ENCODE results near the gene GPR142. TPM values are rescaled to one million over a fixed set of nuclear protein-coding genes. Genes with fewer than 3 reads are reported as not detected.

GPR142 gene
- total RNA-seq, 4 donors from 2014 or later, result 0.39 to 0.83 (median 0.40) TPM; not detected in 1

DNA sequence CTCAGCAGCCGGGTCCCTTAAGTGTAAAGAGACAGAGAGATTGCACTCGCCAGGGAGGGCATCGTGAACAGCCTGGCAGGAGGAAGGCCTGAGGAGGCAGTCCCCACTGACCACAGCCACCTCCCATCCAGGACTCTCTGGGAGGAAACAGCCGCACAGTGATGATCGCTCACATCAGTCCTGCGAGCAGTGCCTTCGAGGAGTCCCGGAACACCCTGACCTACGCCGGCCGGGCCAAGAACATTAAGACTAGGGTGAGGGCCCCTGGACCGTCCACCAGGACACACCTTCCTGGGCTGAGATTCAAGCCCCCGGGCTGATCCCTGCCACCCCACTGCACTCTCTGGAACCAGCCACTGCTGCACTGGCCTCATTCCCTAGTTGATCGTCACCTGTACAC, 19.7 kb upstream of the GPR142 start:
- Histone ChIP-seq H3K4me1 (peaks cover 0 to 5% (median 0%) of the 10 kb centered on the region in 4 donors), H3K27me3 (peaks cover 0 to 86% (median 2%) of the 10 kb centered on the region in 4 donors), H3K36me3 (no peaks in the 10 kb centered on the region), H3K4me3 (no peak overlapping the region), H3K9me3 (no peaks in the 10 kb centered on the region), H3K27ac (replicated peaks in 1 of 4) (no peak overlapping the region)
- 79% methylated on average over 14 of the region's 14 CpGs for WGBS
- no peak for TF ChIP-seq POLR2A (IDR thresholded peaks at IDR 0.05; ENCODE audit: low read depth)
- TF ChIP-seq, protein P1, sequence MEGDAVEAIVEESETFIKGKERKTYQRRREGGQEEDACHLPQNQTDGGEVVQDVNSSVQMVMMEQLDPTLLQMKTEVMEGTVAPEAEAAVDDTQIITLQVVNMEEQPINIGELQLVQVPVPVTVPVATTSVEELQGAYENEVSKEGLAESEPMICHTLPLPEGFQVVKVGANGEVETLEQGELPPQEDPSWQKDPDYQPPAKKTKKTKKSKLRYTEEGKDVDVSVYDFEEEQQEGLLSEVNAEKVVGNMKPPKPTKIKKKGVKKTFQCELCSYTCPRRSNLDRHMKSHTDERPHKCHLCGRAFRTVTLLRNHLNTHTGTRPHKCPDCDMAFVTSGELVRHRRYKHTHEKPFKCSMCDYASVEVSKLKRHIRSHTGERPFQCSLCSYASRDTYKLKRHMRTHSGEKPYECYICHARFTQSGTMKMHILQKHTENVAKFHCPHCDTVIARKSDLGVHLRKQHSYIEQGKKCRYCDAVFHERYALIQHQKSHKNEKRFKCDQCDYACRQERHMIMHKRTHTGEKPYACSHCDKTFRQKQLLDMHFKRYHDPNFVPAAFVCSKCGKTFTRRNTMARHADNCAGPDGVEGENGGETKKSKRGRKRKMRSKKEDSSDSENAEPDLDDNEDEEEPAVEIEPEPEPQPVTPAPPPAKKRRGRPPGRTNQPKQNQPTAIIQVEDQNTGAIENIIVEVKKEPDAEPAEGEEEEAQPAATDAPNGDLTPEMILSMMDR (IDR thresholded peaks at IDR 0.05), result no peak
- DNase-seq (ENCODE audit: extremely low spot score), result no peak
- intact Hi-C loops (cut with DNase I), result no loop called here

DNA sequence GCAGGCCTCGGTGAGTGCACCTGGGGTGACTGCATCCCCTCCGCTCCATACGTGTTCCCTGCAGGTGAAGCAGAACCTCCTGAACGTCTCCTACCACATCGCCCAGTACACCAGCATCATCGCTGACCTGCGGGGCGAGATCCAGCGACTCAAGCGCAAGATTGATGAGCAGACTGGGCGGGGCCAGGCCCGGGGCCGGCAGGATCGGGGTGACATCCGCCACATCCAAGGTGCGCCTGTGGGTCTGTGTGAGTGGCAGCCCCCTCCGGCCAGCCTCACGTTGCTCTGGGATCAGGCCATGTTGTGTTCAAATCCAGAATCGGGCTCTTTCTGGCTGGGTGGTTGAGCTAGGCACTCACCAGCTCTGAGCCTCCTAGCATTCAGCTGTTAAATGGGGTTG, 18.2 kb upstream of the GPR142 start:
- TF ChIP-seq POLR2AphosphoS5 (IDR thresholded peaks at IDR 0.05) (no peak), POLR2A (IDR thresholded peaks at IDR 0.05; ENCODE audit: low read depth) (no peak), EP300 (IDR thresholded peaks at IDR 0.05) (no peak)
- TF ChIP-seq, protein P1 (IDR thresholded peaks at IDR 0.05), result no peak
- H3K4me3 ChIP-seq, result no peak overlapping the region
- H3K27ac ChIP-seq (replicated peaks in 1 of 4), result no peak overlapping the region
- H3K36me3 ChIP-seq, result no peaks in the 10 kb centered on the region
- peaks cover 0 to 86% (median 6%) of the 10 kb centered on the region in 4 donors for H3K27me3 ChIP-seq
- intact Hi-C loops (cut with DNase I), result no loop called here
- 68% methylated on average over 13 of the region's 19 CpGs for WGBS
- peaks cover 0 to 5% (median 2%) of the 10 kb centered on the region in 4 donors for H3K4me1 ChIP-seq
- no peak for DNase-seq (ENCODE audit: extremely low spot score)
- no peaks in the 10 kb centered on the region for H3K9me3 ChIP-seq

DNA sequence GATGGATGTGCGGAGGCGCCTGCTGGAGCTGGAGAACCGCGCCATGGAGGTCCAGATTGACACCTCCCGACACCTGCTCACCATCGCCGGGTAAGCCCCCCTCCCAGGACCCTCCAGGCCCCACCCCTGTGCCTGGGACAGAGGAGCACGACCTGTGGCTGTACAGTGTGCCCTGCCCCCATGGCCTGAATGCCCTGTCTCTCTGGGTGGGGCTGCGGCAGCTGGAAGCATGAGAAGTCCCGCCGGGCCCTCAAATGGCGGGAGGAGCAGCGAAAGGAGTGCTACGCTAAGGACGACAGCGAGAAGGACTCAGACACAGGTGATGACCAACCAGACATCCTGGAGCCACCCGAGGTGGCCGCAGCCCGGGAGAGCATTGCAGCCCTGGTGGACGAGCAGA, 16.8 kb upstream of the GPR142 start:
- H3K36me3 ChIP-seq, result no peaks in the 10 kb centered on the region
- no peak overlapping the region for H3K4me3 ChIP-seq
- H3K9me3 ChIP-seq, result no peaks in the 10 kb centered on the region
- 80% methylated on average over 7 of the region's 20 CpGs for WGBS
- intact Hi-C loops (cut with DNase I), result no loop called here
- H3K27ac ChIP-seq (replicated peaks in 1 of 4), result no peak overlapping the region
- H3K27me3 ChIP-seq, result peaks cover 0 to 86% (median 10%) of the 10 kb centered on the region in 4 donors
- peaks cover 0 to 7% (median 3%) of the 10 kb centered on the region in 4 donors for H3K4me1 ChIP-seq
- DNase-seq (ENCODE audit: extremely low spot score), result no peak
- TF ChIP-seq EP300 (IDR thresholded peaks at IDR 0.05) (no peak), POLR2AphosphoS5 (IDR thresholded peaks at IDR 0.05) (no peak), POLR2A (IDR thresholded peaks at IDR 0.05; ENCODE audit: low read depth) (no peak)
- TF ChIP-seq, protein P1 (IDR thresholded peaks at IDR 0.05), result no peak

DNA sequence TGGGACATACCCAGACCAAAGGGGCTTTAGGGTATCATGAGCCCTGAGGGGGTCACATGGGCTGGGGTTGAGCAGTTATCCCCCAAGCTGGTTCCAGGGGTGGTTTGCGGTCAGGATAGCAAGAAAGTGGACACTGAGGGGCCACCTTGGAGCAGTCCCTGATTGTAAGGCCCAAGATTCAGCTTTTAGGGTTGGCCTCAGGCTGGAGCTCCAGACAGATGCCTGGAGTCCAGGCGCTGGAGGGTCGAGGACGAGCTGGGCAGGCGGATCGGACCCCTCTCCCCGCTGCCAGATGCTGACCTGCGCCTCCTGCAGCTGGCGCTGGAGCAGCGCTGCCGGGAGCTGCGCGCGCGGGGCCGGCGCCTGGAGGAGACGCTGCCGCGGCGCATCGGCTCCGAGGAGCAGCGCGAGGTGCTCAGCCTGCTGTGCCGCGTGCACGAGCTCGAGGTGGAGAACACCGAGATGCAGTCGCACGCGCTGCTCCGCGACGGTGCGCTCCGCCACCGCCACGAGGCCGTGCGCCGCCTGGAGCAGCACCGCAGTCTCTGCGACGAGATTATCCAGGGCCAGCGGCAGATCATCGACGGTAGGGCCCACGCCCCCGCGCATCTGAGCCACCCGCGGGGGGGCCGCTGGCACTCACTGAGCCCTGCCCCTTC, 15.6 kb upstream of the GPR142 start:
- no peak for DNase-seq (ENCODE audit: extremely low spot score)
- intact Hi-C loops (cut with DNase I), result no loop called here
- Histone ChIP-seq H3K27ac (replicated peaks in 1 of 4) (no peak overlapping the region), H3K36me3 (no peaks in the 10 kb centered on the region), H3K9me3 (no peaks in the 10 kb centered on the region), H3K4me1 (peaks cover 0 to 10% (median 6%) of the 10 kb centered on the region in 4 donors), H3K27me3 (peaks cover 0 to 93% (median 10%) of the 10 kb centered on the region in 4 donors), H3K4me3 (no peak overlapping the region)
- TF ChIP-seq POLR2AphosphoS5 (IDR thresholded peaks at IDR 0.05), result no peak
- TF ChIP-seq EP300 (IDR thresholded peaks at IDR 0.05), result no peak
- no peak for TF ChIP-seq POLR2A (IDR thresholded peaks at IDR 0.05; ENCODE audit: low read depth)
- TF ChIP-seq, protein P1 (IDR thresholded peaks at IDR 0.05), result no peak
- WGBS, result 3% methylated on average over 30 of the region's 55 CpGs

Measured in esophagus muscularis mucosa (tissue), 4 donors.